Measurements from ENCODE around the gene C3orf18.

The C3orf18 gene

DNA sequence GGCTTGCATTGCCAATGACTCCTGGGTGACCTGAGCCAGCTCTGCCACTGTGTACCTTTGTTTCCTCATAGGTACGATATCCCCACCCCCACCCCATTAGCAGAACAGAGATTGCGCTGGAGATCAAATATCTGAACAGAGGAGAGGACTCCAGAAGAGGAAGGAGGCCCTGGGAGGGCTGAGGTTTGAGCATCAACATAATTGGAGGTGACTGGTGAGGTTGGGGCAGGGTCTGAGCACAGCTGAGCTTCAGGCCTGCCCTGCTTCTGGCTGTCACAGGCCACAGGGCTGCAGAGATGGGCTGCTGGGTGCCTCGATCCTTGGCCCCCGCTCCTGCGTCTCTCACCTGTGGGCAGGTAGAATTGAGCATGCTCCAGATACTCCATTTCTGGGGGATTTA lies 42.8 kb downstream of the C3orf18 start:
- DNase-seq (ENCODE audit: low read depth, low spot score), result no peak
- TF ChIP-seq, protein P1, sequence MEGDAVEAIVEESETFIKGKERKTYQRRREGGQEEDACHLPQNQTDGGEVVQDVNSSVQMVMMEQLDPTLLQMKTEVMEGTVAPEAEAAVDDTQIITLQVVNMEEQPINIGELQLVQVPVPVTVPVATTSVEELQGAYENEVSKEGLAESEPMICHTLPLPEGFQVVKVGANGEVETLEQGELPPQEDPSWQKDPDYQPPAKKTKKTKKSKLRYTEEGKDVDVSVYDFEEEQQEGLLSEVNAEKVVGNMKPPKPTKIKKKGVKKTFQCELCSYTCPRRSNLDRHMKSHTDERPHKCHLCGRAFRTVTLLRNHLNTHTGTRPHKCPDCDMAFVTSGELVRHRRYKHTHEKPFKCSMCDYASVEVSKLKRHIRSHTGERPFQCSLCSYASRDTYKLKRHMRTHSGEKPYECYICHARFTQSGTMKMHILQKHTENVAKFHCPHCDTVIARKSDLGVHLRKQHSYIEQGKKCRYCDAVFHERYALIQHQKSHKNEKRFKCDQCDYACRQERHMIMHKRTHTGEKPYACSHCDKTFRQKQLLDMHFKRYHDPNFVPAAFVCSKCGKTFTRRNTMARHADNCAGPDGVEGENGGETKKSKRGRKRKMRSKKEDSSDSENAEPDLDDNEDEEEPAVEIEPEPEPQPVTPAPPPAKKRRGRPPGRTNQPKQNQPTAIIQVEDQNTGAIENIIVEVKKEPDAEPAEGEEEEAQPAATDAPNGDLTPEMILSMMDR (IDR thresholded peaks at IDR 0.05; ENCODE audit: insufficient read depth, low read length, missing control alignments), result no peak
- no peak overlapping the region for H3K4me3 ChIP-seq (ENCODE audit: low read depth, low read length)
- CTCF ChIA-PET, result interaction anchor here (0.7 to 6.4 kb wide), 3 partner anchors 16 to 89 kb away, joined by 3 to 62 read pairs (median 30); no protein-coding TSS in a partner anchor
- POLR2A ChIA-PET, result no interaction called here

DNA sequence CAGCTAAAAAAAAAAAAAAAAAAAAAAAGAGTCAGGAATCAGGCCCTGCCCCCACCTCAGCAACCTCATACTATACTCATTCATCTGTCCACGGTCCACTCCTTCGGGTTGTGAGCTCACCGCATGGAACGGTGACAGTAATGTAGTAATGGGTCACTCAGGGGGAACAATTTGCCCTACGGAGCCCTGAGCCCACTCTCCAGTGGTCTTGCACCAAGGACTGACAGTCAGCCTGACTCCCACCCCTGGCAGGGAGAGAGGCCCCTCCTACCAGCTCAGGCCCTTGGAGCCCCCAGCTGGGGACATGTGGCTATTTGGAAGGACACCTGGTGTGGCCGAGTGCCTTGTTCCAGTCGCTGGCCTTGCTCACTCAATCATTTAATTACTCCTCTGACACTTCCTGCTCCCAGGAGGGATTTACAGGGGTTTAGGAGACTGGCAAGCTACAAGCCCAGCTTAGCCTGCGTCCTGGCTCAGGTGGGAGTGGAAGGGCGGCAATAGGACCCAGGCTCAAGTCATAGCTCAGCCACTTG lies 44.2 kb downstream of the C3orf18 start:
- CTCF ChIA-PET, result interaction anchor here (0.7 to 6.4 kb wide), 12 partner anchors 8 to 178 kb away, joined by 3 to 62 read pairs (median 4); partner anchors contain the start of gene ZMYND10
- H3K4me3 ChIP-seq (ENCODE audit: low read depth, low read length), result no peak overlapping the region
- no peak for DNase-seq (ENCODE audit: low read depth, low spot score)
- TF ChIP-seq, protein P1 (IDR thresholded peaks at IDR 0.05; ENCODE audit: insufficient read depth, low read length, missing control alignments), result no peak
- POLR2A ChIA-PET, result no interaction called here

- DNase-seq (ENCODE audit: low read depth, low spot score), result no peak
- TF ChIP-seq, protein P1 (IDR thresholded peaks at IDR 0.05; ENCODE audit: insufficient read depth, low read length, missing control alignments), result no peak
- no peak overlapping the region for H3K4me3 ChIP-seq (ENCODE audit: low read depth, low read length)
- CTCF ChIA-PET, result interaction anchor here (0.8 to 6.4 kb wide), 7 partner anchors 10 to 91 kb away, joined by 3 to 62 read pairs (median 5); partner anchors contain the start of gene CISH
- POLR2A ChIA-PET, result no interaction called here
Observed at GRCh38 chr3:50521572-50521971, 46.0 kb downstream of the C3orf18 start.

DNA sequence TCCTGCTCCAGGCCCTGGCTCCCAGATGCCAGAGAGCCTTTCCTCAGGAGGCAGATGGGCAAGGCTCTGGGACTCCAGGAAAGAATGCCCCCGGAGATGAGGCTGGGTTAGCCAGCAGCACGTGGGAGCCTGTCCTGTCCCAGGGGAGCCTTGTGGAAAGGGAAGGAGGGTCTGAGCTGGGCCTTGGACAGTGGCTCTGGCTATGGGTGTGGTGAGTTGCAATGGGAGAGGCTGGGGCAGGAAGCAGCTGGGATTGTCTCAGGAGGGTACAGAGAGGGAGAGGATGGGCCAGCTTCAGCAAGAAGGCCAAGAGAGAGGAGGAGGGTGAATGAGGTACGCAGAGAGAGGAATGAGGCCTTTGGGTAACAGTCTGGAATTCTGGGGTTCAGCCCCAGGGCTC lies 46.7 kb downstream of the C3orf18 start:
- CTCF ChIA-PET, result interaction anchor here (1.4 to 6.4 kb wide), 4 partner anchors 9 to 92 kb away, joined by 3 to 62 read pairs (median 18); partner anchors contain the start of gene CISH
- POLR2A ChIA-PET, result no interaction called here
- TF ChIP-seq, protein P1 (IDR thresholded peaks at IDR 0.05; ENCODE audit: insufficient read depth, low read length, missing control alignments), result no peak
- H3K4me3 ChIP-seq (ENCODE audit: low read depth, low read length), result no peak overlapping the region
- DNase-seq (ENCODE audit: low read depth, low spot score), result no peak

DNA sequence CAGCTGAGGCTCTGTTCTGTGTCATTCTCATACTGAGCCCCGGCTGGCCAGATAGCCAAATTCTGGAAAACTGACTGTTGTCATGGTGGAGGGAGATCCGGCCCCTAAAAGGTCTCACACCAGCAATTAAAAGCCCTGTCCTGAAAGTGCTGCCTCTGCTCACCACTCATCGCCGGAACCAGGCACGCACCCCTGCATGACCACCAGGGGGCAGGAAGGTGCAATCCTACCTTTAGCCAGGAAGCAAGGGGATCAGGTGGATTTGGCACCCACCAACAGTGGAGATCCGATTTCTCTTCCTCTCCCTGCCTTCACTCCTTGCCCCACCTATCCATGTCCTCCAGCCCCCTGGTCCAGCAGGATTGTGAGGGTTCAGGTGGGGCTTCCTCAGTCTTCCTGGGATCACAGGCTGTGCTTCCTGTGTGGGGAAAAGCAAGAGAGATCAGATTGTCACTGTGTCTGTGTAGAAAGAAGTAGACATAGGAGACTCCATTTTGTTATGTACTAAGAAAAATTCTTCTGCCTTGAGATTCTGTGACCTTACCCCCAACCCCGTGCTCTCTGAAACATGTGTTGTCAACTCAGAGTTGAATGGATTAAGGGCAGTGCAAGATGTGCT lies 48.0 kb downstream of the C3orf18 start:
- H3K4me3 ChIP-seq (ENCODE audit: low read depth, low read length), result no peak overlapping the region
- CTCF ChIA-PET, result interaction anchor here (0.7 to 7.4 kb wide), 8 partner anchors 8 to 170 kb away, joined by 3 to 57 read pairs (median 12); partner anchors contain the start of gene MAPKAPK3
- TF ChIP-seq, protein P1 (IDR thresholded peaks at IDR 0.05; ENCODE audit: insufficient read depth, low read length, missing control alignments), result peak; percentile 96
- DNase-seq (ENCODE audit: low read depth, low spot score), result no peak
- POLR2A ChIA-PET, result no interaction called here

DNA sequence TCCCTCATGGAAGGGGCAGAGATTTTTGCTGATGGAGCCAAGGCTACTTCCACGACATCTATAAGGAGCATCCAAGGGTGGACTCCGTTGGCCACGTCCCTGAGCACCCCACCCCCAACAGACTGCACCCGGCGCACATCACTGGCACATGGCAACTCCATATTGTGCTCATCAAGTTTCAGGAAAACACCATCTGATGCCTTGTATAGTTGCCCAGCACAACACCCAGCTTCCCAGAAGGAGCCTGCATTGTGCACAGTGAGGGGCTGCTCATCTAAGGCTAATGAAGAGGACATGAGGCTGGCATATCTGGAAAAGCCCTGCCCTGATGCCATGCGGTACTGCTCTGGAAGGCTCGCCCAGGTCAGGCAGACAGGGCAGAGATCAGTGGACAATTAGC lies 49.1 kb downstream of the C3orf18 start:
- TF ChIP-seq, protein P1 (IDR thresholded peaks at IDR 0.05; ENCODE audit: insufficient read depth, low read length, missing control alignments), result no peak
- H3K4me3 ChIP-seq (ENCODE audit: low read depth, low read length), result no peak overlapping the region
- ChIA-PET POLR2A (no interaction called here), CTCF (interaction anchor here (1.4 to 7.4 kb wide), 7 partner anchors 9 to 169 kb away, joined by 3 to 57 read pairs (median 18); partner anchors contain the start of gene MAPKAPK3)
- DNase-seq (ENCODE audit: low read depth, low spot score), result no peak
